IPS-20b (cell line): ENCODE measurements around the gene LIN28B.

Experiments used
- H3K27ac ChIP-seq: one replicate; pipeline ENCODE4 v1.5.1; 2013; ENCODE audit warnings: low read length
- H3K27me3 ChIP-seq: 2 replicates; pipeline ENCODE4 v1.6.1; 2013; ENCODE audit warnings: mild to moderate bottlenecking, low read length, inconsistent platforms; ENCODE audit not compliant: insufficient read depth
- H3K36me3 ChIP-seq: 2 replicates; pipeline ENCODE4 v1.6.1; 2013; ENCODE audit warnings: low read depth, mild to moderate bottlenecking, inconsistent platforms, low read length, moderate library complexity; ENCODE audit not compliant: insufficient read depth
- H3K4me1 ChIP-seq: 2 replicates; pipeline ENCODE4 v1.6.1; 2013; ENCODE audit warnings: mild to moderate bottlenecking, control low read depth, inconsistent platforms, low read length, moderate library complexity; ENCODE audit not compliant: insufficient read depth
- H3K4me3 ChIP-seq: 2 replicates; pipeline ENCODE4 v1.5.1; 2013; ENCODE audit warnings: mild to moderate bottlenecking, low read length, inconsistent platforms
- H3K9ac ChIP-seq: 2 replicates; pipeline ENCODE4 v1.6.1; 2013; ENCODE audit warnings: low read depth, mild to moderate bottlenecking, inconsistent platforms, low read length, moderate library complexity
- H3K9me3 ChIP-seq: 2 replicates; pipeline ENCODE4 v1.6.1; 2013; ENCODE audit warnings: mild to moderate bottlenecking, low read depth, low read length, inconsistent platforms; ENCODE audit not compliant: insufficient read depth

The LIN28B gene

DNA sequence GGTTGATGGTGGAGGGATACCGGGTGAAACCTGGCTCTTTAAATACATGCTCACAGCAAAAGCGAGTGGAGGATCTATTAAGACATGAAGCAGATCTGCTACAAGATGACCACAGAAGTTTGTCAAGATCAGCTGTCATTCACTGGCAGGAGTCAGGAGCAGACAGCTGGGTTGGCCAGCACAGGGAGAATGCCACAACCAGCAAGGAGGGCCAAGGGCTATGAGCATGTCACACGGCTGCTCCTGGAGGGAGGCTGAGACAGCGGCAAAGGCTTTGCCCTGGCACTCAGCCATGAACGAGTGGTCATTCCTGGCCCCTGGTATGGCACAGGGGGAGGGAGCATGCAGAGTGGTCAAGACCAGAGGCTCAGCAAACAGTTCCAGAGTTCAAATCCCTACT is 145.3 kb downstream of the LIN28B start:
- Histone ChIP-seq H3K9me3 (no peaks in the 10 kb centered on the region), H3K4me3 (no peak overlapping the region), H3K27ac (no peak overlapping the region), H3K9ac (no peak overlapping the region), H3K4me1 (no peaks in the 10 kb centered on the region), H3K36me3 (no peaks in the 10 kb centered on the region), H3K27me3 (no peaks in the 10 kb centered on the region)

DNA sequence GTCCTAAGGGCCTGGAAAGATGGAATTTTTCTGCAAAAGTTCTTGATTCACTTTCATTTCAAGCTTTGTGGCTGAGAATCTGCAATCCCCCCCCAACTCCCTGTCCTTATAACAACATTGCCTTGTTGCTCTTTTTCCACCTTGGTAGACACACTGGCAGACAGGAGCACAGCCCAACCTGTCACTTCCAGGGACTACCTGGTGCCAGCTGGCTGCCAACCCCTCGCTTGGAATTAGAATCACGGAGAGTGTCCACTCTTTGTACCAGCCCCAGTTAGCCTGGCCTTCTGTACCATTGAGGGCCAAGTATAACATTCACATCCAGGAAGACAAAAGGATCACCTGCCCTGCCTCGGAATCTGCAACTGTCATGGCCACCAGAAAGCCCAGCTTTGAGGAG is 148.2 kb downstream of the LIN28B start:
- Histone ChIP-seq H3K9ac (no peak overlapping the region), H3K4me3 (no peak overlapping the region), H3K27me3 (no peaks in the 10 kb centered on the region), H3K36me3 (no peaks in the 10 kb centered on the region), H3K9me3 (no peaks in the 10 kb centered on the region), H3K27ac (no peak overlapping the region), H3K4me1 (no peaks in the 10 kb centered on the region)

DNA sequence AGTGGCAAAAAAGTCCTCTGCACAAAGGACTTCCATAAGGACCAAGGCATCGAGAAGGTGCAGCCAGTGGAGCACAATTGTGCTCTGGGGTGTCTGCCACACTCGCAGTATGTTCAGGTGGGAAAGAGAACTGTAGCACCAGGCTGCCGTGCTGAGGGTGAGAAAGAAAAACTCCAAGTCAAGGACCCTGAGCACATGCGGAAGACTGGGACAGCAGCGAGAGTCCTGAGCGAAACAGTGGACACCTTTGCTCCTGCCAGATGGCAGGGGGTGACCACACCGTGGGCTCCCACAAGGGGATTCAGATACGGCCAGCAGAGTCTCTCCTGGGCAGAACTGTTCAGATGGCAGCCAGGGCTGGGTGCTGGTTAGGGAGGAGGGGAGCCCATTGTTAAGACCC is 149.4 kb downstream of the LIN28B start:
- Histone ChIP-seq H3K36me3 (no peaks in the 10 kb centered on the region), H3K9ac (no peak overlapping the region), H3K4me3 (no peak overlapping the region), H3K27ac (no peak overlapping the region), H3K4me1 (no peaks in the 10 kb centered on the region), H3K27me3 (no peaks in the 10 kb centered on the region), H3K9me3 (no peaks in the 10 kb centered on the region)

DNA sequence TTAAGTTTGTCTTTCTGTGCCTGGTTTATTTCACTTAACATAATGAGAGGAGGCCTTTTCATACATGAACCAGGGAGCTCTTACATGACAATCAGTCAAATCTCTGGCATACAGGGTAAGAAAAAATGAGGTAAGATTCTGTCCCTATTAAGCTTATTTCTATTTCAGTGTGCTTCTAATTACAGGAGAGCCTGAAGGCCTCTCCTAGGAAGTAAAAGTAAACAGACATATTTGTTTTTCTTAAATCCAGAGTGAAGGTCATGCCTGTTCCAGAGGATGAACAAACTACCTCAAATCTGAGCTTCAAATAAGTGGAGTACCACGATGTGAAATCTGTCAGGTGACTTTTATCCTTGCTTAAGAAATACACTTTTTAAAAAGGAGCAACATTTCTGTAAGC is 150.3 kb downstream of the LIN28B start:
- H3K4me3 ChIP-seq = no peak overlapping the region
- H3K27me3 ChIP-seq = no peaks in the 10 kb centered on the region
- H3K9me3 ChIP-seq = no peaks in the 10 kb centered on the region
- H3K4me1 ChIP-seq = no peaks in the 10 kb centered on the region
- no peaks in the 10 kb centered on the region for H3K36me3 ChIP-seq
- H3K9ac ChIP-seq = no peak overlapping the region
- H3K27ac ChIP-seq = no peak overlapping the region

DNA sequence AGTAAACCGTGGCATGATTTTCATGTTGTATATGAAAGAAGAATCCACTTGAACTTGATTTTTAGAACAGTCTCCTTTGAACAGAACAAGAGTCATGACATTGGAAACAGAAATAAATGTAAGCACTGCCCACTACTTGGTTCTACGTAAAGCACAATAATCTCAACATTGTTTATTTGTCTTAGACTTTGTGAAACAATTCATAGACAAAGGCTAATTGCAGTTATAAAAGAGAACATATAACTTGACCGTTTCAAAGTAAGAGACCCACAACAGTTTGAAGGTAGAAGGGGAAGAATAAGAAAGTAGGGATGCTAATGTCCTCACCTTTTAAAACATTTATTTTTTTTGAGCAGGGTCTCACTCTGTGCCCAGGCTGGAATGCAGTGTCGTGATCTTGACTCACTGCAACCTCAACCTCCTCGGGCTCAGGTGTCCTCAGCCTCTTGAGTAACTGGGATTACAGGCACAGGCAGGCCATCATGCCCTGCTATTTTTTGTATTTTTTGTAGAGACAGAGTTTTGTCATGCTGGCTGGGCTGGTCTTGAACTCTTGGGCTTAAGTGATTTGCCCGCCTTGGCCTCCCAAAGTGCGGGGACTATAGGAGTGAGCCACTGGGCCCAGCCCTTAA is 151.8 kb downstream of the LIN28B start:
- Histone ChIP-seq H3K4me3 (no peak overlapping the region), H3K27me3 (no peaks in the 10 kb centered on the region), H3K9me3 (no peaks in the 10 kb centered on the region), H3K9ac (no peak overlapping the region), H3K27ac (no peak overlapping the region), H3K36me3 (no peaks in the 10 kb centered on the region), H3K4me1 (no peaks in the 10 kb centered on the region)

DNA sequence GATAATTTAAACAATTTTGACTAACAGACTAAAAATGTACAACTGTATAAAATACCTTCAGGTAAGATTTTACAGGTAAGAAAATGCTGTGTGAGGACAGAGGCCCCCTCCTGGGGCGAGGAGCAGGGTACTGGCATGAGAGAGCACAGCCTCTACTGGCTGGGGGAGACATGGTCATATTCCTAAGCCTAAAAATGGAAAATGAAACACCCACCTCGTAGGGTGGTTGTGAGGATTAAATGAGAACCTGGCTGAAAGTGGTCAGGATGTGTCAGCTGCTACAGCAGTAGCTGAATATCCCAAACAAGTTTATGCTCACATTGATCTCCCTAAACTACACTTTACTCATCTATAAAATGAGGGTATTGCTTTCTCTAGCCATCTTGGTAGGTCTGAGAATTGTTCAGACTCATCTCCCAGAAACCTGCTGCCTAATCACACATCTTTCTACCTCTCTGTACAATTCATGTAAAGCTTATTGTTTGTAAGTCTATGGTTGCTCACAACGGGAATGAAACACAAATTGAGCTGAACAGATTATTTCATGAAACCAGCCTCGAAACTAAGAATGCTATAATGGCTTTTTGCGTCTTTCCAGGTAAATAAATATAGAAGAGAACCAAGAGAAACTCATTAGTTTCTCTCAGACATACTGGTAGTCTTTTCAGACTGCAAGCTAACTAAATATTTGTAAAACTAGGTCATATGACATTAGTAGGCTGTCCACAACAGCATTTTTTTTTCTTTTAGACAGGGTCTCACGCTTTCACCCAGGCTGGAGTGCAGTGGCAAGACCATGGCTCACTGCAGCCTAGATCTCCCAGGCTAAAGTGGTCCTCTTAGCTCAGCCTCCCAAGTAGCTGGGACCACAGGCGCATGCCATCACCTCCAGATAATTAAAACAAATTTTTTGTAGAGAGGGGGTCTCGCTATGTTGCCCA is 153.3 kb downstream of the LIN28B start:
- H3K9ac ChIP-seq = no peak overlapping the region
- no peak overlapping the region for H3K4me3 ChIP-seq
- no peaks in the 10 kb centered on the region for H3K4me1 ChIP-seq
- no peak overlapping the region for H3K27ac ChIP-seq
- H3K9me3 ChIP-seq = no peaks in the 10 kb centered on the region
- H3K36me3 ChIP-seq = no peaks in the 10 kb centered on the region
- H3K27me3 ChIP-seq = no peaks in the 10 kb centered on the region

DNA sequence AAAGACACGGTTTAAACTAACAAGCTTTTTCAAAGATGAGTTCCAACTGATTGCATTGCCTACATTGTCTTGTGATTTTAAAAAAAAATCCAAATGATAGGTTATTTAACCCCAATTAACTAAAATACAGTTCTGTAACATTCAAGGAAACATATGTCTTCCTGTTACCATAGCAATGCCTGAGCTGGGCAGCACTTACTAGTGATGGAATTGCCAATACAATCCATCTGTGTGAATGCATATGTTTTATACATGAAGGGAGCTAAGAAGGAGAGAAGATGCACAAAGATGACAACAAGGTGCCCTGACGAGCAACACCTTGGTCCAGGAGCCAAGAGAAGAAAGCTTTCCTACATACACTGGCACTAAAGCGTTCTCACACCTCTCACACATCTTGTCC is 154.2 kb downstream of the LIN28B start:
- Histone ChIP-seq H3K27me3 (no peaks in the 10 kb centered on the region), H3K9ac (no peak overlapping the region), H3K4me1 (peaks cover 2% of the 10 kb centered on the region; the same call in 1 of the 2 replicates), H3K9me3 (no peaks in the 10 kb centered on the region), H3K4me3 (no peak overlapping the region), H3K36me3 (no peaks in the 10 kb centered on the region), H3K27ac (no peak overlapping the region)

DNA sequence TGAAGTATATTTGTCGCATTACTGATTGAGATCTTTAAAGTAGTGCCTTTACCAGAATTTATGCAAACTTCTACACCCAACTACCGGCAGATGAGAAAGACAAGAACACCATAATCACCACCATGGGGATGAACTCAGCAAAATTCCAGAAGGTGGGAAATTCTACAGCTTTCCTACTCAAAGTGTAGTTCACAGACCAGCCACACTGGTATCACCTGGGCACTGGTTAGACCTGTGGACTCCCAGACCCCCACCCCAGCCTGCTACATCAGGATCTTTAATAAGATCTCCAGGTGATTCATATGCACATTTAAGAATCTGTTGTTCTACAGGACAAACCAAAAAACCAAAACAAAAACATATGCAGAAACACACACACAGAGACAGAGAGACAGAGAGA is 155.0 kb downstream of the LIN28B start:
- no peak overlapping the region for H3K9ac ChIP-seq
- no peaks in the 10 kb centered on the region for H3K9me3 ChIP-seq
- H3K4me3 ChIP-seq = no peak overlapping the region
- no peaks in the 10 kb centered on the region for H3K36me3 ChIP-seq
- no peak overlapping the region for H3K27ac ChIP-seq
- peaks cover 5% of the 10 kb centered on the region; the same call in 1 of the 2 replicates for H3K4me1 ChIP-seq
- H3K27me3 ChIP-seq = no peaks in the 10 kb centered on the region

DNA sequence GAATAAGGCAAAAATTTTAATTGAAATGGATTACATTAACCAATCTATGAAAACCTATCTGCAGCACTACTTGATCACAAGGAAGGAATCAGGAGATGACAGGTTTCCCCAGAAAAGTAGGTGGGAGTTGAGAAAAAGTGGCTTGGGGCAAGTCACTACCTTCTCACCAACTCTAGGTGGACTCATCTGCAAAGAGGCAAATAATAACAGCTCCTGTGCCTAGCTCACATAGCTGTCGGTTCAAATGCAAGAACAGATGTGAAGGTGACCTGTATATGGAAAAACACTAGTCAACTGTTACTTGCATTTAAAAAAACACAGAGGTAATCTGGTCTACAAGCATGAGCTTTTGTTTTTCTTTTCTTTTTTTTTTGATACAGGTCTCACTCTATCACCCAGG is 155.7 kb downstream of the LIN28B start:
- Histone ChIP-seq H3K4me1 (peaks cover 5% of the 10 kb centered on the region; the same call in 1 of the 2 replicates), H3K27me3 (no peaks in the 10 kb centered on the region), H3K9me3 (no peaks in the 10 kb centered on the region), H3K9ac (no peak overlapping the region), H3K36me3 (no peaks in the 10 kb centered on the region), H3K27ac (no peak overlapping the region), H3K4me3 (no peak overlapping the region)

DNA sequence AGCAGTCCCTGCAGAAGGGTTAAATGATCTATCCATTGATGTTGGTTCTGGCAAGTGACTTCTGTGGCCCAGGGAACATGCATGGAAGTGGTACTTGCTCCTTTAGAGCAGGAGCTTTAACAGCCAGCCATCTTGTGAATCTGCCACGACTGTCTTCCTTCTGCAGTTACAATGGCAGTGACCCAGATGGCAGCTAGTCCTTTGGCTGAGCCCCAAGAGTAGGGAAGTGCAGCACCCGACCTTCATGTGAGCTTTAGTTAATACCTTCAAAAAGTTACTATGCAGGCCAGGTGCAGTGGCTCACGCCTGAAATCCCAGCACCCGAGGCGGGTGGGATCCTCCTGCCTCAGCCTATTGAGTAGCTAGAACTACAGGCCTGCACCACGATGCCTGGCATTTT is 156.5 kb downstream of the LIN28B start:
- H3K27ac ChIP-seq = no peak overlapping the region
- H3K9ac ChIP-seq = no peak overlapping the region
- H3K4me3 ChIP-seq = no peak overlapping the region
- H3K9me3 ChIP-seq = no peaks in the 10 kb centered on the region
- no peaks in the 10 kb centered on the region for H3K27me3 ChIP-seq
- H3K4me1 ChIP-seq = peaks cover 5% of the 10 kb centered on the region; the same call in 1 of the 2 replicates
- H3K36me3 ChIP-seq = no peaks in the 10 kb centered on the region

DNA sequence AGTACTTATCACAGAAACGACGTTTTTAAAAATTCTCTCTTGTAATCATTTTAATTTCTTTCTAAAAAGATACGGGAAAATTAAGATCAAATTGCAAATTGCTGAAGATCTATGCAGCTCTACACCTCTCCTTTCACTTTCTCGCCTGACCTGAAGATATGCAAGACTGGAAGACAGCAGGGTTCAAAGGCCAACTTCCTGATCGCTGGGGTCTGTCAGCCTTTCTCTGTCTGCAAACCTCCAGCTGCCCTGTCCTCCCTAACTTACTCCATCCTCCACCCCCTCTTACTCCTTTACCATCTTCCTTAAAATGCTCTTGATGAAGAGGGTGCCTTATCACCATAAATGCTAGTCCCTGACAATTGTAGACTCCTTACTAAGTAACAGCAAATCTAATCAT is 159.2 kb downstream of the LIN28B start:
- Histone ChIP-seq H3K4me3 (no peak overlapping the region), H3K36me3 (no peaks in the 10 kb centered on the region), H3K27me3 (no peaks in the 10 kb centered on the region), H3K9me3 (no peaks in the 10 kb centered on the region), H3K27ac (no peak overlapping the region), H3K9ac (no peak overlapping the region), H3K4me1 (peaks cover 5% of the 10 kb centered on the region; the same call in 1 of the 2 replicates)

DNA sequence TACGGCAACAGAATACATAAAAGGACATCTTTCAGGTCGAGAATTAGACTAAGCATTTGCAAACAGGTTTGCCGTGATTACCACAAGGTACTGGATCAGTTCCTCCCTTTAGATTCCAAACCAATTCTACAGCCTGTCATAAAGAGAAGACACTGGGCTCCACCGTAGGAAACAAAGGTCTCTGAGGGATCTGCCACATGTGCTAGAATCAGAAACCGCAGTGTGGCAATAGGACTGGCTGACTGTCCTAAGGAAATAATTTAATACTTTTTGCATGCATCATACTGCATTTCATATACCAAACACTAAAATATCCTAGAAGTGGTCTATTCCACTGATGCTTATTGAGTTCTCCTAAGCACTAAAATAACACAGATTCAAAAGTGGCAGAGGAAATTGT is 163.7 kb downstream of the LIN28B start:
- peaks cover 13% of the 10 kb centered on the region; the same call in 1 of the 2 replicates for H3K4me1 ChIP-seq
- no peaks in the 10 kb centered on the region for H3K27me3 ChIP-seq
- H3K9ac ChIP-seq = no peak overlapping the region
- no peak overlapping the region for H3K27ac ChIP-seq
- no peaks in the 10 kb centered on the region for H3K36me3 ChIP-seq
- H3K4me3 ChIP-seq = no peak overlapping the region
- no peaks in the 10 kb centered on the region for H3K9me3 ChIP-seq
